ENCODE data around the gene MDM4. TPM values are rescaled to one million over a fixed set of nuclear protein-coding genes. Genes with fewer than 3 reads are reported as not detected.

MDM4 gene
- total RNA-seq, 1 donor from 2014 or later, result 79.1 TPM

DNA sequence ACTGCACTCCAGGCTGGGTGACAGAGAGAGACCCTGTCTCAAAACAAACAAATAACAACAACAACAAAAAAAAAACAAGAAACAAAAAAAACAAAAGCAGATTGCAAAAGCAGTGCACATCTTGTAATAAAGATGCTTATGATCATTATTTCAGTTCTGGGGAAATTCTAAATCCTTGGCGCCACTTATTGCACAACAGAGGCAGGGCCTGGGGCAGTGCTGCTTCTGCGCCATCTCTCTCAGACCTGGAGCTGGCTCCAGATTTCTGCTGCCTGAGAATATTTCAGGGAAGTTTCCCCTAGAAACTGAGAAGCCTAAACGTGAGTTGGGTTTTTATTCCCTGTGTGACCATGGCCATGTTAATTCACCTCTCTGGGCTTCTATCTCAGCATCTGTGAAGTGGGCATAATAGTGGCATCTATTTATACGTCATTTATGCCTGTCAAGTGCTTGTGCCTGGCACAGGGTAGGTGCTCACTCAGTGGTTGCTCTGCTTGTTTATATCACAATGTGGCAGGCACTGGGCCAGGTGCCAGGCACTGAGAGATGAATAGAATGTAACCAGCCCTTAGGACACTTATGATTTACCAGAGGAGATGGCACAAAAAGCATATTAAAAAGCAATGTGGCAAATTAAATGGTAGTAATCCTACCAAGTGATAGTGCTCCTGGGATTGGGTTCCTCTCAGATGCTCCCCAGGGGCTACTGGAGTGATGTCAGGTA lies 67.9 kb downstream of the MDM4 start:
- peaks cover 12% of the 10 kb centered on the region for H3K4me1 Mint-ChIP-seq (ENCODE audit: low read depth)
- no peak overlapping the region for H3K27ac Mint-ChIP-seq
- DNase-seq (ENCODE audit: low spot score), result no peak
- no peaks in the 10 kb centered on the region for H3K9me3 Mint-ChIP-seq
- intact Hi-C loops (cut with micrococcal nuclease), result no loop called here
- no peaks in the 10 kb centered on the region for H3K36me3 Mint-ChIP-seq (ENCODE audit: low read depth)
- H3K4me3 Mint-ChIP-seq (ENCODE audit: low read depth), result no peak overlapping the region
- no peaks in the 10 kb centered on the region for H3K27me3 Mint-ChIP-seq (ENCODE audit: low read depth)

DNA sequence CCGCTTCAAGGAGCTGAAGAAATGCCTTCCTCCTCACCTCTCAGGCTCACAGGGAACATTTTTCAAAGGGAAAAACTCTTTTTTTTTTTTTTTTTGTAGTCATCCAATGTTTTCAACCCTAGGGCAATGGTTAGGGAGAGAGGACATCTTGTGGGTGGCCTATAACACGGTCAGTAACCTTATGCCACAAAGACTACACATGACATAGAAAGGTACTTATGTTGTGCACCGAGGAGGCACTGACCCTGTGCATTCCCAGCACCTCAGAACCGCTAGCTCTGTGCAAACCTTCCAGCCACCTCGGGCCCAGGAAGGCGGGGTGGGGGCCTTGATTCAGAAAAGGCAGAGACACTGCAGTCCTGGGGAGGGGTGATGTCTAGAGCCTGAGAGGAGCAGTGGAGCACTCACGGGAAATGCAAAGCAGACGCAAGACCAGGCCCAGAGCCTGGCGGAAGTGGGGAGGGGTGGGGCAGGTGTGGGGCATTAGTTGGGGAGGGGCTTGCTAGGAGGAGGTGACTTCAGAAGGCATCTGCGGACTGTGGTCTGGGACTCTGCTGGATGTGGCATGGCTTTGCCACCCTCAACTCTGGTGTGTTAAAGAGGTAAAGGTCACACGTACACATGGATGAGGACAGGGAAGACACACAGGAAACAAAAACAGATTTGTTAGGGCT lies 68.6 kb downstream of the MDM4 start:
- Mint-ChIP-seq H3K36me3 (ENCODE audit: low read depth) (no peaks in the 10 kb centered on the region), H3K27ac (no peak overlapping the region), H3K4me1 (ENCODE audit: low read depth) (peaks cover 6% of the 10 kb centered on the region), H3K9me3 (no peaks in the 10 kb centered on the region), H3K4me3 (ENCODE audit: low read depth) (no peak overlapping the region), H3K27me3 (ENCODE audit: low read depth) (no peaks in the 10 kb centered on the region)
- intact Hi-C loops (cut with micrococcal nuclease), result no loop called here
- no peak for DNase-seq (ENCODE audit: low spot score)

GRCh38 chr1:204587621-204588020 lies 71.4 kb downstream of the MDM4 start:
- Mint-ChIP-seq H3K4me1 (ENCODE audit: low read depth) (no peaks in the 10 kb centered on the region), H3K27ac (no peak overlapping the region)

DNA sequence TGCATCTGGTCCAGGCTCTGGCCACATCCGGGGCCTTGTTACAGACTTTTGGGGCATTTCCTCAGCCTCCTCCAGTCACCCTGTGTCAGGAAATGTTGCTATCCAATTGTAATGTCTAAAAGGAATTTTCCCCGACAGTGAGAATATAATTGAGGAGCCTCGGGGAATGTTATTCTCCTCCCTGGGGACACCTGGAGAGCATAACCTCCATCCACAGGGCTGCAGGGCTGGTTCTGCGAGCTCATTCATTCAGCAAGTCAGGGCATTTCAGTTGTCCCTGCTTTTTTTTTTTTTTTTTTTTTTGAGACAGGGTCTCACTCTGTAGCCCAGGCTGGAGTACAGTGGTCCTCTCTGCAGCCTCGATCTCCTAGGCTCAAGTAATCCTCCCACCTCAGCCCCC lies 72.6 kb downstream of the MDM4 start:
- intact Hi-C loops (cut with micrococcal nuclease), result no loop called here
- Mint-ChIP-seq H3K9me3 (no peaks in the 10 kb centered on the region), H3K27me3 (ENCODE audit: low read depth) (no peaks in the 10 kb centered on the region), H3K36me3 (ENCODE audit: low read depth) (no peaks in the 10 kb centered on the region), H3K4me1 (ENCODE audit: low read depth) (no peaks in the 10 kb centered on the region), H3K27ac (no peak overlapping the region), H3K4me3 (ENCODE audit: low read depth) (no peak overlapping the region)
- DNase-seq (ENCODE audit: low spot score), result no peak

More at GRCh38 chr1:204587621-204588020, 71.4 kb downstream of the MDM4 start:
- H3K9me3 Mint-ChIP-seq, result no peaks in the 10 kb centered on the region
- DNase-seq (ENCODE audit: low spot score), result no peak
- no peaks in the 10 kb centered on the region for H3K27me3 Mint-ChIP-seq (ENCODE audit: low read depth)
- no peak overlapping the region for H3K4me3 Mint-ChIP-seq (ENCODE audit: low read depth)
- no peaks in the 10 kb centered on the region for H3K36me3 Mint-ChIP-seq (ENCODE audit: low read depth)
- intact Hi-C loops (cut with micrococcal nuclease), result no loop called here

DNA sequence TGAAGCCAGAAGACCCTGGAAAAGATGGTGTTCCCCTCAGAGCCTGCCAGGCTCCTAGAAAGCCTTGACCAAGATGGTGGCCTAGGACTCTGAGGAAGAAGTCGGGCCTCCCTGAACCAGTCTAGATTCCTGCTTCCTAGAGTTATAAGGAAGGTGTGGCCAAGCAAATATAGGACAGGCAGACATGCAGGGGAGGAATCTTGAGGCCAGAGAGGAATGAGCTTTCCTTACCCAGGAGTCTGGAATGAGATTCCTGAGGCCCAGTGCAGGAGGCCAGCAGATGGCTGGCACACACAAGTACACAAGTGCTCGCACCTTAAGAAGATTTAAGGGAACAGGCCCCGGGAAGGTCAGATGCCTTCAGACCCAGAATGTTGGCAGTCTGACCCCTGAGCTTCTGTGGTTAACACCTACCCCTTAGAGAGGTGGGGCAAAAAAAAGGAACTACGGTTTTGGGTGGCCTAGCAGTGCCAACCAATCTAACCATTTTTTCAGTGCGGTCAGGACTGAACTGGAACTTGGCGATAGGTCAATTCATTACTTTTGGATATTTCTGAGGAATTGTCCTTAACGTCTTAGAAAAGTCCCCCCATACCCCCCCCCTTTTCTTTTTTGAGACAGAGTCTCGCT lies 73.3 kb downstream of the MDM4 start:
- Mint-ChIP-seq H3K4me3 (ENCODE audit: low read depth) (no peak overlapping the region), H3K9me3 (no peaks in the 10 kb centered on the region), H3K36me3 (ENCODE audit: low read depth) (no peaks in the 10 kb centered on the region), H3K27ac (no peak overlapping the region), H3K4me1 (ENCODE audit: low read depth) (no peaks in the 10 kb centered on the region), H3K27me3 (ENCODE audit: low read depth) (no peaks in the 10 kb centered on the region)
- no peak for DNase-seq (ENCODE audit: low spot score)
- intact Hi-C loops (cut with micrococcal nuclease), result no loop called here

DNA sequence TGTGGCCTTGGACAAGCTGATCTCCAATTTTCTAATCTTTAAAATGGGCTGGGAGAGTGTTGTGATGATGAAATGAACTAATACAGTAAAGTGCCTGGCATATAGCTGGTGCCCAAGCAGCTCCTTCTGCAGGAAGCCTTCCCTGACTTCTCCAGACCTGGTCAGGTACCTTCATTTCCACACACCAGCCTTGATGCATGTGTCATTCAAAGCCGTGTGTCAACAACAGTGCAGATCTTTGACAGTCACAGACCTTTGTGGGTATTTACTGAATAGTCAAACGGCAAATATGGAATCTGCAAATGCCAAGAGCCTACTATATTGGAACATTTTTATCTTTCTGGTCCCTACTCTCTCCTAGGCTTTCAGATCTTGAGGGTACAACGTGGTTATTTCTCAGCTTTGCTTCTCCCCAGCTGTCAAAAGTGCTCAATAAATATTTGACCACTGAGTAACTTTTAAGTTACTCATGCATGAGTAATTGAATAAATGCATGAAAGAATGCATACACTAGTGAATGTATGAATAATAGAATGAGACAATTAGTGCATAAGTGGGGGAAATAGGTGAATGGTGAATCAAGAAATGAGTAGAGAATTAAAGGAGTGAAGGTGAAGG lies 75.4 kb downstream of the MDM4 start:
- no peaks in the 10 kb centered on the region for H3K27me3 Mint-ChIP-seq (ENCODE audit: low read depth)
- H3K4me3 Mint-ChIP-seq (ENCODE audit: low read depth), result no peak overlapping the region
- intact Hi-C loops (cut with micrococcal nuclease), result no loop called here
- no peaks in the 10 kb centered on the region for H3K9me3 Mint-ChIP-seq
- no peak overlapping the region for H3K27ac Mint-ChIP-seq
- H3K36me3 Mint-ChIP-seq (ENCODE audit: low read depth), result no peaks in the 10 kb centered on the region
- DNase-seq (ENCODE audit: low spot score), result no peak
- H3K4me1 Mint-ChIP-seq (ENCODE audit: low read depth), result no peaks in the 10 kb centered on the region

- Mint-ChIP-seq H3K27me3 (ENCODE audit: low read depth) (no peaks in the 10 kb centered on the region), H3K4me1 (ENCODE audit: low read depth) (no peaks in the 10 kb centered on the region), H3K36me3 (ENCODE audit: low read depth) (no peaks in the 10 kb centered on the region), H3K27ac (no peak overlapping the region), H3K9me3 (no peaks in the 10 kb centered on the region), H3K4me3 (ENCODE audit: low read depth) (no peak overlapping the region)
- intact Hi-C loops (cut with micrococcal nuclease), result no loop called here
- no peak for DNase-seq (ENCODE audit: low spot score)
Observed at GRCh38 chr1:204592246-204592948, 76.2 kb downstream of the MDM4 start.

DNA sequence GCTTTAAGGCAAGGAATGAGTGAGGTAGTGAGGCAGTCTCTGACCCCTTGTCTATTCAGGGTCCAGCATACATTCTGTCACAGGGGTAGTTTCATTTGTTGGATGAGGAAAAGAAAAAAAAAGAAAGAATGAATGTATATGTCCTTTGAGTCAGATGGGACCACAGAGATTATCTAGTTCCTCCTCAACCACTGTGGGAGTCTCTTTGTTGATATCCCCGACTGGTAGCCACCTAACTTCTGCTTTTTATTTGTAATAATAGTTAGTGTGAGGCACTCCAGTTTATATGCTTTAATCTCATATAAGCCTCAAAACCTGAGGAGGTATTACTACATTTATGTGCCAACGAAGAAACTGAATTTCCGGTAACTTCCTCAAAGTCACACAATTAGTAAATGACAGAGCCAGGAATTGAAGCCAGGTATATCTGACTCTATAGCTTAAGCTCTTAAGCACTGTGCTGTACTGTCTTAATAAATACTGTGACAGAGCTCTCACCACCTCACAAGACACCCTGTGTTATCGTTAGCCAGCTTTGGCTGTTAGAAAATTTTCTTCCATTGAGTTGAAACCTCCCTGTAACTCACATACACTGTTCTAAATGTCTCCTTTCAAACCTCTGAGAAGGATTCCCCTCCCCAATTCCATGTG lies 82.2 kb downstream of the MDM4 start:
- H3K36me3 Mint-ChIP-seq (ENCODE audit: low read depth), result no peaks in the 10 kb centered on the region

GRCh38 chr1:204599098-204599497 lies 82.9 kb downstream of the MDM4 start:
- intact Hi-C loops (cut with micrococcal nuclease), result no loop called here
- Mint-ChIP-seq H3K27ac (no peak overlapping the region), H3K36me3 (ENCODE audit: low read depth) (no peaks in the 10 kb centered on the region), H3K27me3 (ENCODE audit: low read depth) (no peaks in the 10 kb centered on the region), H3K9me3 (no peaks in the 10 kb centered on the region), H3K4me1 (ENCODE audit: low read depth) (no peaks in the 10 kb centered on the region), H3K4me3 (ENCODE audit: low read depth) (no peak overlapping the region)
- no peak for DNase-seq (ENCODE audit: low spot score)

More for the DNA sequence above, 82.2 kb downstream of the MDM4 start:
- Mint-ChIP-seq H3K27ac (no peak overlapping the region), H3K4me3 (ENCODE audit: low read depth) (no peak overlapping the region), H3K9me3 (no peaks in the 10 kb centered on the region), H3K27me3 (ENCODE audit: low read depth) (no peaks in the 10 kb centered on the region), H3K4me1 (ENCODE audit: low read depth) (no peaks in the 10 kb centered on the region)
- no peak for DNase-seq (ENCODE audit: low spot score)
- intact Hi-C loops (cut with micrococcal nuclease), result no loop called here

- Mint-ChIP-seq H3K9me3 (no peaks in the 10 kb centered on the region), H3K4me1 (ENCODE audit: low read depth) (no peaks in the 10 kb centered on the region), H3K27me3 (ENCODE audit: low read depth) (no peaks in the 10 kb centered on the region), H3K4me3 (ENCODE audit: low read depth) (no peak overlapping the region), H3K27ac (no peak overlapping the region), H3K36me3 (ENCODE audit: low read depth) (no peaks in the 10 kb centered on the region)
- no peak for DNase-seq (ENCODE audit: low spot score)
- intact Hi-C loops (cut with micrococcal nuclease), result no loop called here
Observed at GRCh38 chr1:204599596-204599995, 83.4 kb downstream of the MDM4 start.

DNA sequence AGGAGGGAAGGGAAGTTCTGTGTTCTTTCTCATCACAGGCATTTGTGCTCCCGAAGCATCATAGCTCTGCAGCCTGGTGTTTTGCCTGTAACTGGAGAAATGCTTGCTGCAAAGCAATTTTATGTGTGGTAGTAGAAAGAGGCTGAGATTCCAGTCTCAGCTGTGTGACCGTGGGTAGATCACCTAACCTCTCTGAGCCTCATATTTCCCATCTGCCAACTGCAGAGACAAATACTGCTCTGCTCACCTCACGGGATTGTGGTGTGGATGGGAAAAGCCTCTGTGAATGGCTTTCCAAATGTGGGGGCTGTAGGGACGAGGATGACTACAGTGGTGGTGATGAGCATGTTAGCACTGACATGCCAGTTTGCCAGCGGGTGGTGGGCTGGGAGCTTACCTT lies 84.0 kb downstream of the MDM4 start:
- DNase-seq (ENCODE audit: low spot score), result no peak
- Mint-ChIP-seq H3K36me3 (ENCODE audit: low read depth) (no peaks in the 10 kb centered on the region), H3K4me1 (ENCODE audit: low read depth) (no peaks in the 10 kb centered on the region), H3K27me3 (ENCODE audit: low read depth) (no peaks in the 10 kb centered on the region), H3K27ac (no peak overlapping the region), H3K9me3 (no peaks in the 10 kb centered on the region), H3K4me3 (ENCODE audit: low read depth) (no peak overlapping the region)
- intact Hi-C loops (cut with micrococcal nuclease), result no loop called here

GRCh38 chr1:204600968-204601367 lies 84.8 kb downstream of the MDM4 start:
- Mint-ChIP-seq H3K27me3 (ENCODE audit: low read depth) (no peaks in the 10 kb centered on the region), H3K4me1 (ENCODE audit: low read depth) (no peaks in the 10 kb centered on the region), H3K4me3 (ENCODE audit: low read depth) (no peak overlapping the region), H3K27ac (no peak overlapping the region), H3K36me3 (ENCODE audit: low read depth) (no peaks in the 10 kb centered on the region), H3K9me3 (no peaks in the 10 kb centered on the region)
- intact Hi-C loops (cut with micrococcal nuclease), result no loop called here
- no peak for DNase-seq (ENCODE audit: low spot score)

All from activated T-helper 2 cell treated with anti-CD3 and anti-CD28 coated beads, Interferon-gamma antibody, Interleukin-2, Interleukin-4, amounts not matched to agents 10 μg/mL and 5 μg/mL and 100 μg/mL, durations not matched to agents 14 hours and 24 hours and 36 hours (primary cell).